Parathyroid adenoma (tissue), 2 donors: ENCODE data around the gene SSU72.
"Not testable (repeated sequence)": the region's sequence is repeated elsewhere in the genome, so short reads cannot be mapped to it uniquely, and the experiment has no call there.

ENCODE experiments used
- H2AFZ ChIP-seq: fragments of 300-600 bp; sonication (generic); one replicate; pipeline ENCODE4 v1.7.0; 2017; ENCODE audit warnings: antibody characterized with exemption, mild to moderate bottlenecking
- H3K27ac ChIP-seq: fragments of 300-600 bp; sonication (generic); one replicate; pipeline ENCODE4 v1.7.0; 2017
- H3K27me3 ChIP-seq: fragments of 300-600 bp; sonication (generic); one replicate; pipeline ENCODE4 v1.7.0; 2017; ENCODE audit warnings: low read length; ENCODE audit not compliant: control insufficient read depth, insufficient read depth
- H3K36me3 ChIP-seq: fragments of 300-600 bp; sonication (generic); one replicate; pipeline ENCODE4 v1.7.0; 2017; ENCODE audit warnings: low read length; ENCODE audit not compliant: control insufficient read depth, insufficient read depth
- H3K4me1 ChIP-seq: fragments of 300-600 bp; sonication (generic); one replicate; pipeline ENCODE4 v1.7.0; 2017; ENCODE audit warnings: control low read depth
- H3K4me2 ChIP-seq: fragments of 300-600 bp; sonication (generic); one replicate; pipeline ENCODE4 v1.7.0; 2017; ENCODE audit warnings: low read length
- H3K4me3 ChIP-seq: fragments of 300-600 bp; sonication (generic); one replicate; pipeline ENCODE4 v1.7.0; 2017; ENCODE audit warnings: low read depth, low read length
- H3K79me2 ChIP-seq: fragments of 300-600 bp; sonication (generic); one replicate; pipeline ENCODE4 v1.7.0; 2017; ENCODE audit warnings: control low read depth
- H3K9ac ChIP-seq: fragments of 300-600 bp; sonication (generic); one replicate; pipeline ENCODE4 v1.7.0; 2017; ENCODE audit warnings: mild to moderate bottlenecking
- H3K9me3 ChIP-seq: fragments of 300-600 bp; sonication (generic); one replicate; pipeline ENCODE4 v1.7.0; 2017; ENCODE audit warnings: low read length; ENCODE audit not compliant: control insufficient read depth
- TF ChIP-seq, protein P1 (sequence below): fragments of 300-600 bp; sonication (generic); IDR thresholded peaks from one replicate; pipeline ENCODE4 v1.7.0; 2017; ENCODE audit warnings: antibody characterized with exemption, mild to moderate bottlenecking
- donor health status: primary hyperparathyroidism.

The SSU72 gene

DNA sequence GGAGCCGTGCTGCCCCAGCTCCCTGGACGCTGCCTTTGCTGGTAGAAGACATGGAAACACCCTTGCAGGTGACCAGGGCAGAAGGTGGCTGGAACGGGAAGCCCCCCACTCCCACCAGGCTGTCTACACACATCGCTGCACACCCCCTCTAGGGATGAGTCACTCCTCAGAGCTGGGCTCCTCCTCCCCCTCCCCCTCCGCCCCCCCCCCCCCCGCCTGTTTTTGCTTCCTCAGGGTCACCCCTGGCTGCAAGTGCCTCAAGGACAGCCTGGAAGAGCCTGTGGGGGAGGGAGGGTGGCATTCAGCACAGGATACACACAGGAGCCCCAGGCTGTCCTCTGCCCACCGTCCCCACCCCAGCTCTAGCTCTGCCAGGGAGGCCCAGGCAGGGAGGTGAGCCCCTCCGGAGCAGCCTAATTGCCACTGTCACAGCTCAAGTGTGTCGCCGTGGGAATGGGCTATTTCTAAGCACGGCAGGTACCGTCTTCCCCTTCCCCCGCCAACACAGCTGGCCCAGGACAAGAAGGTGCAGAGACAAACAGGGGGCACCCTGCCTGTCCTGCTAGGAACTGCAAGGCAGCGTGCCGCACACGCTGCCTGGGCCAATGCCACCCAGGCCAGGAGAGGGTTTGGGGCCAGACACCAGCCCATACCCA lies 22.7 kb upstream of the SSU72 start:
- H3K79me2 ChIP-seq = no peaks in the 10 kb centered on the region
- no peaks in the 10 kb centered on the region for H3K27me3 ChIP-seq
- no peaks in the 10 kb centered on the region for H3K4me1 ChIP-seq
- TF ChIP-seq, protein P1, sequence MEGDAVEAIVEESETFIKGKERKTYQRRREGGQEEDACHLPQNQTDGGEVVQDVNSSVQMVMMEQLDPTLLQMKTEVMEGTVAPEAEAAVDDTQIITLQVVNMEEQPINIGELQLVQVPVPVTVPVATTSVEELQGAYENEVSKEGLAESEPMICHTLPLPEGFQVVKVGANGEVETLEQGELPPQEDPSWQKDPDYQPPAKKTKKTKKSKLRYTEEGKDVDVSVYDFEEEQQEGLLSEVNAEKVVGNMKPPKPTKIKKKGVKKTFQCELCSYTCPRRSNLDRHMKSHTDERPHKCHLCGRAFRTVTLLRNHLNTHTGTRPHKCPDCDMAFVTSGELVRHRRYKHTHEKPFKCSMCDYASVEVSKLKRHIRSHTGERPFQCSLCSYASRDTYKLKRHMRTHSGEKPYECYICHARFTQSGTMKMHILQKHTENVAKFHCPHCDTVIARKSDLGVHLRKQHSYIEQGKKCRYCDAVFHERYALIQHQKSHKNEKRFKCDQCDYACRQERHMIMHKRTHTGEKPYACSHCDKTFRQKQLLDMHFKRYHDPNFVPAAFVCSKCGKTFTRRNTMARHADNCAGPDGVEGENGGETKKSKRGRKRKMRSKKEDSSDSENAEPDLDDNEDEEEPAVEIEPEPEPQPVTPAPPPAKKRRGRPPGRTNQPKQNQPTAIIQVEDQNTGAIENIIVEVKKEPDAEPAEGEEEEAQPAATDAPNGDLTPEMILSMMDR = no peak
- peak overlapping the region; percentile 64 for H3K4me2 ChIP-seq
- peak overlapping the region; percentile 17 for H2AFZ ChIP-seq
- H3K27ac ChIP-seq = no peak overlapping the region
- H3K4me3 ChIP-seq = no peak overlapping the region
- no peaks in the 10 kb centered on the region for H3K36me3 ChIP-seq
- no peaks in the 10 kb centered on the region for H3K9me3 ChIP-seq
- no peak overlapping the region for H3K9ac ChIP-seq

DNA sequence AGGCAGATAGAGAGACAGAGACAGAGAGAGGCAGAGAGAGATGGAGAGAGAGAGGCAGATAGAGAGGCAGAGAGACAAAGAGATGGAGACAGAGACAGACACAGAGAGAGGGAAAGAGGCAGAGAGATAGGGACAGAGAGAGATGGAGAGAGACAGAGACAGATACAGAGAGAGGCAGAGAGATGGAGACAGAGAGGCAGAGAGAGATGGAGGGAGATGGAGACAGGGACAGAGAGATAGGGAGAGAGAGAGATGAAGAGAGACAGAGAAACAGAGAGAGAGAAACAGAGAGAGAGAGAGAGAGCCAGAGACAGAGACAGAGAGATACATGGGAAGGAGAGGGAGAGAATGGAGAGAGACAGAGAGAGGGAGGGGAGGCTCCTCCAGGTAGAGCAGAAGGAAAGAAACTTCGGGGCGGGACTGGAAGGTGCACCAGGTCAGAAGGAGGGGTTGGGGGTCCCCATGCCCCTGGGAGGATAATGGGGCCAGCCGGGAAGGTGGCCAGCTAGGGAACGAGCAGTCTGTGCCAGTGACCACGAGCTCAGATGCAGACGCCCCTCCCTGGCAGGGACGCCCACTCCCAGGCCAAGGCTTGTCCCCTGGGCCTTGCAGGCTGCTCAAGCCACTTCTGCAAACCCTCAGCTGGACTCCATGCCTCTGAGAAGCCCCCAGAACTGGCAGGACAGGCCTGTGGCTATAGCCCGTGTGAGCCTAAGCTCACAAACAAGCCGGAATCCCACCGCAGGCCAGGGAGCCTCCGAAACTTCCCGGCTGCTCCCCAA lies 22.0 kb upstream of the SSU72 start:
- H3K9me3 ChIP-seq = no peaks in the 10 kb centered on the region
- no peak overlapping the region for H2AFZ ChIP-seq
- H3K4me1 ChIP-seq = no peaks in the 10 kb centered on the region
- no peaks in the 10 kb centered on the region for H3K27me3 ChIP-seq
- no peak overlapping the region for H3K4me2 ChIP-seq
- no peaks in the 10 kb centered on the region for H3K36me3 ChIP-seq
- H3K9ac ChIP-seq = no peak overlapping the region
- TF ChIP-seq, protein P1 = no peak
- H3K4me3 ChIP-seq = no peak overlapping the region
- no peak overlapping the region for H3K27ac ChIP-seq
- H3K79me2 ChIP-seq = no peaks in the 10 kb centered on the region

DNA sequence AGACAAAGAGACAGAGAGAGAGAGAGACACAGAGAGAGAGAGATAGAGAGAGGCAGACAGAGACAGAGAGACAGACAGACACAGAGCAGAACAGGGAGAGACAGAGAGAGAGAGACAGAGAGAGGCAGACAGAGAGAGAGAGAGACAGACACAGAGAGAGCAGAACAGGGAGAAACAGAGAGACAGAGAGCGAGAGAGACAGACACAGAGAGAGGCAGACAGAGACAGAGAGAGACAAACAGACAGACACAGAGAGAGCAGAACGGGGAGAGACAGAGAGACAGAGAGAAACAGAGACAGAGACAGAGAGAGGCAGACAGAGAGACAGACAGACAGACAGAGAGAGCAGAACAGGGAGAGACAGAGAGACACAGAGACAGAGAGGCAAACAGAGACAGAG lies 20.7 kb upstream of the SSU72 start:
- not testable (repeated sequence) for H3K4me2 ChIP-seq, H2AFZ ChIP-seq, H3K79me2 ChIP-seq, H3K36me3 ChIP-seq, H3K9ac ChIP-seq, H3K27me3 ChIP-seq, H3K27ac ChIP-seq, H3K4me3 ChIP-seq, H3K9me3 ChIP-seq, H3K4me1 ChIP-seq

DNA sequence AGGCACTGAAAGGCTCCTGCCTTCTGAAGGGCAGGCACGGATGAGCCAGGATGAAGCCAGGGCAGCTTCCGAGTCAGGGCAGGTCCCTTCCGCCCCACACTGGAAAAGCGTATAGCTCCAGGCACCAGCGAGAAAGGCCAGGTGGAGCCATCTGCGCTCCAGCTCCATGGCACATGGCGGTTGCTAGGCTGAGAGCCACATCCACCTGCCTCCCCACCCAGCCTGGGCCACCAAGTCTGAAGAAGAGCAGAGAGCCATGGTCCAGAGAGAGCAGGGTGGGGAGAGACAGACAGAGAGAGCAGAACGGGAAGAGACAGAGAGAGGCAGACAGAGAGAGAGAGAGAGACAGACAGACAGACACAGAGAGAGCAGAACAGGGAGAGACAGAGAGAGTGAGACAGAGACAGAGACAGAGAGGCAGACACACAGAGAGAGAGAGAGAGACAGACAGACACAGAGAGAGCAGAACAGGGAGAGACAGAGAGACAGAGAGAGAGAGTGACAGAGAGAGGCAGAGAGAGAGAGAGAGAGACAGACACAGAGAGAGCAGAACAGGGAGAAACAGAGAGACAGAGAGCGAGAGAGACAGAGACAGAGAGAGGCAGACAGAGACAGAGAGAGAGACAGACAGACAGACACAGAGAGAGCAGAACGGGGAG lies 20.1 kb upstream of the SSU72 start:
- Histone ChIP-seq H3K4me1 (no peaks in the 10 kb centered on the region), H3K9ac (no peak overlapping the region), H3K9me3 (no peaks in the 10 kb centered on the region), H3K36me3 (no peaks in the 10 kb centered on the region), H2AFZ (no peak overlapping the region), H3K4me2 (no peak overlapping the region), H3K4me3 (no peak overlapping the region), H3K79me2 (no peaks in the 10 kb centered on the region), H3K27ac (no peak overlapping the region), H3K27me3 (no peaks in the 10 kb centered on the region)
- TF ChIP-seq, protein P1 = no peak

DNA sequence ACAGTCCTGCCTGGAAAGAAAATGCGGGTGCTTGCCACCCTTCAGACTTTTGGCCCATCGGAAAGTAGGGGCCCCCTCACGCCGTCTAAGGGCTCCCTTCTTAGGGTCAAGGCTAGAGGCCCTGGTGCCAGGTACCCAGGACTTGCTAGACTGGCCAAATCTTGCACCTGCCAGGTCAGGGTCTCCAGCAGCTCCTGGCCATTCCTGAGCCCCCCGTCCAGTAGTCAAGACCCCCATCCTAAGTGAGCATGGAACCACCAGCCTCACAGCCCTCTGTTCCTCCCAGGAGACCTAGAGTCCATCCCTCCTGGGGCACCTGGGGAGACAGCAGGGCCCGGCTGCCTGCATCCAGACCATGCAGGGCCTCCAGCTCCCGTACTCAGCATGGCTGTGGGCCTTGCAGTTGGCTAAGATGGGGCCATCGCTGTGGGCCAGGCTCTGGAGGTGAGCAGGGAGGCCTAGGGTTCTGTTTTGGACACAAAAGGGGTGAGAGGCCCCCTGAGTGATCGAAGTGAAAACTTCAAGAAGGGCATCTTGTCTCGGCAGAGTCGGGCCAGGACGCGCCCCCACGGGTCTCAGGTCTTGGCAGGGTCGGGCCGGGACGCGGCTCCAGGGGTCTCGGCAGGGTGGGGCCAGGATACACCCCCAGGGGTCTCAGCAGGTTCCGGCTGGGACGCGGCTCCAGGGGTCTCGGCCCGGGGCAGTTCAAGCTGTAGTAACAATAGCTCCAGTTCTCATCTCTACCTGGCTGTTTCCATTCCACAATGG lies 19.4 kb upstream of the SSU72 start:
- TF ChIP-seq, protein P1 = no peak
- H3K4me2 ChIP-seq = no peak overlapping the region
- no peak overlapping the region for H3K9ac ChIP-seq
- H3K27ac ChIP-seq = no peak overlapping the region
- no peak overlapping the region for H3K4me3 ChIP-seq
- H3K27me3 ChIP-seq = no peaks in the 10 kb centered on the region
- no peaks in the 10 kb centered on the region for H3K36me3 ChIP-seq
- no peak overlapping the region for H2AFZ ChIP-seq
- no peaks in the 10 kb centered on the region for H3K4me1 ChIP-seq
- no peaks in the 10 kb centered on the region for H3K9me3 ChIP-seq
- H3K79me2 ChIP-seq = no peaks in the 10 kb centered on the region
